Mucosa of descending colon (tissue), 3 donors: Measurements from ENCODE around the gene EIF3CL. TPM values are rescaled to one million over a fixed set of nuclear protein-coding genes. Genes with fewer than 3 reads are reported as not detected.
"Not testable (repeated sequence)": the region's sequence is repeated elsewhere in the genome, so short reads cannot be mapped to it uniquely, and the experiment has no call there.

Experiments
- ATAC-seq: fragments of 200-7000 bp; cut with Tn5 transposase; one replicate; pipeline ENCODE4 v1.9.1; 2020; ENCODE audit warnings: mild to moderate bottlenecking, moderate library complexity
- DNase-seq, 3 donors: peaks; one replicate each; pipeline ENCODE4 v3.0.0-alpha.2; 2020
- H3K36me3 ChIP-seq: fragments of 200-600 bp; one replicate; pipeline ENCODE4 v1.8.0; 2021; ENCODE audit warnings: low read depth, mild to moderate bottlenecking
- H3K4me1 ChIP-seq: fragments of 200-600 bp; one replicate; pipeline ENCODE4 v1.8.0; 2021; ENCODE audit warnings: low read depth, mild to moderate bottlenecking
- H3K4me3 ChIP-seq: fragments of 200-600 bp; one replicate; pipeline ENCODE4 v1.8.0; 2021; ENCODE audit warnings: mild to moderate bottlenecking
- H3K9me3 ChIP-seq: fragments of 200-600 bp; one replicate; pipeline ENCODE4 v1.8.0; 2021; ENCODE audit warnings: mild to moderate bottlenecking
- intact Hi-C, 2 donors: fragments of 100-400 bp; cut with DNase I in 1 of 2; cut with micrococcal nuclease in 1 of 2; formaldehyde crosslinking; loops; one replicate each; pipeline versions ENCODE4 v1.11.0 to v1.11.1; 2022; cut with DNase I, micrococcal nuclease
- microRNA-seq: library from miRNA; unstranded; fragments of <30 nt; microRNA quantifications from one replicate; pipeline ENCODE4, GENCODE V29; 2019
- total RNA-seq, 3 donors: library from RNA; stranded (reverse); fragmentation: NEBNext Ultra II Directional in 2 of 3; extraction: Animal tissue kit (Norgen Biotek cat#: 25700) in 2 of 3; gene quantifications; one replicate each; pipeline versions ENCODE4 v1.2.1 to v1.2.4, GENCODE V29; 2021 to 2023
- donor health status: DM: no; HTN: no; CAD: no; lungs with moderate emphysema.
- donor health status: DM: no; HTN: no; CAD: no.
- donor health status: DM: no; HTN: yes; CAD: no.

EIF3CL gene
- total RNA-seq, 3 donors from 2014 or later, result 36.5 to 104 (median 52.4) TPM

GRCh38 chr16:28330232-28330631, 73.4 kb downstream of the EIF3CL start:
- intact Hi-C loops, DNase-seq, H3K4me1 ChIP-seq, H3K9me3 ChIP-seq, H3K36me3 ChIP-seq, ATAC-seq, H3K4me3 ChIP-seq: not testable (repeated sequence)

Small RNA genes lying within 50 kb of the gene (microRNA-seq; reads per million reads assigned to microRNA genes)
- gene MIR6862-1, result not detected

Other genes with a start within 250 kb of the EIF3CL start
- 100 to 1,000 TPM in 2 of 3 donors, 10 to 100 TPM in 1; 97.6 to 138 (median 114) TPM for gene XPO6, start 191.9 kb downstream of the EIF3CL start, total RNA-seq
- gene SBK1, start 111.3 kb downstream of the EIF3CL start, total RNA-seq, result 1 to 10 TPM in 1 of 3 donors, under 1 TPM in 2; 0.28 to 1.8 (median 0.52) TPM
- 1 to 10 TPM in 2 of 3 donors, under 1 TPM in 1; 0.94 to 4.3 (median 1.0) TPM for gene NPIPB6, start 40.3 kb downstream of the EIF3CL start, total RNA-seq
- under 1 TPM; 0.24 to 0.32 (median 0.32) TPM for gene NPIPB7, start 68.5 kb upstream of the EIF3CL start, total RNA-seq
- 100 to 1,000 TPM in 2 of 3 donors, 10 to 100 TPM in 1; 73.4 to 125 (median 101) TPM for gene CLN3, start 88.2 kb upstream of the EIF3CL start, total RNA-seq
- 10 to 100 TPM; 28.8 to 65.4 (median 57.2) TPM for gene APOBR, start 90.8 kb upstream of the EIF3CL start, total RNA-seq
- gene IL27, start 103.0 kb upstream of the EIF3CL start, total RNA-seq, result not detected
- 100 to 1,000 TPM in 2 of 3 donors, 10 to 100 TPM in 1; 51.7 to 145 (median 129) TPM for gene NUPR1, start 135.1 kb upstream of the EIF3CL start, total RNA-seq
- gene SGF29, start 150.1 kb upstream of the EIF3CL start, total RNA-seq, result 10 to 100 TPM; 21.6 to 45.9 (median 25.9) TPM
- gene SULT1A2, start 193.2 kb upstream of the EIF3CL start, total RNA-seq, result 10 to 100 TPM; 17.2 to 46.8 (median 44.3) TPM
- 100 to 1,000 TPM in 2 of 3 donors, 10 to 100 TPM in 1; 52.4 to 254 (median 138) TPM for gene SULT1A1, start 206.2 kb upstream of the EIF3CL start, total RNA-seq
- 10 to 100 TPM in 1 of 3 donors, 1 to 10 TPM in 1, under 1 TPM in 1; 0.92 to 10.1 (median 1.2) TPM for gene NPIPB8, start 234.2 kb upstream of the EIF3CL start, total RNA-seq